ENCODE results near the gene SNRPN. TPM values are rescaled to one million over a fixed set of nuclear protein-coding genes. Genes with fewer than 3 reads are reported as not detected.

Gene SNRPN
- total and polyA plus RNA-seq, 4 donors, result 65.1 to 192 (median 83.0) TPM

DNA sequence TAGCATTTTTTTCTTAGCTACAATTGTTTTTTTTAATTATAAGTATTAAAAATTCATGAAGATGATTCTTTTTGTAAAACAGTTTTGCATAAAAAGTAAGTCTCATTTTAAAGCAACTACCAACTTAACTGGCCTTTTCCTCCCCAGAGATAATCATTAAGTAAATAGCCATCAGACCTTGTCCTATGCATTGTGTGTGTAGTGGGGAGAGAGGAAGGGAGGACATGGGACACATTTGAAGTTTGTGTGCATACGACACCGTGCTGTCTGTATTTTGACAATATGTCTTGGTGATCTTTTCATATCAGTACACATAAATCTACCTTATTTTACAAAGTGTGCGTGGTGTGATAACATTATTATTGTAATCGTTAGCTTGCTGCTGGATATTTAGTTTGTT, 8.1 kb downstream of the SNRPN start:
- Histone ChIP-seq H3K9me3 (ENCODE audit: control insufficient read depth in 4 of 4, insufficient read depth in 3 of 4, low read length in 3 of 4) (peaks cover 0 to 21% (median 0%) of the 10 kb centered on the region in 4 donors), H3K4me1 (ENCODE audit: control insufficient read depth in 5 of 5, insufficient read depth in 5 of 5, low read length in 5 of 5) (peaks cover 0 to under 1% (median 0%) of the 10 kb centered on the region in 5 donors), H3K36me3 (ENCODE audit: control insufficient read depth in 4 of 4, insufficient read depth in 4 of 4, low read length in 4 of 4) (peaks cover 0 to 21% (median 11%) of the 10 kb centered on the region in 4 donors), H3K9ac (ENCODE audit: insufficient read depth in 1 of 2, low read length in 2 of 2) (no peak overlapping the region), H3K27me3 (ENCODE audit: control insufficient read depth in 3 of 3, insufficient read depth in 3 of 3, low read length in 2 of 3) (no peaks in the 10 kb centered on the region), H3K4me3 (no peak overlapping the region), H3K27ac (ENCODE audit: low read depth in 1 of 2, low read length in 1 of 2) (no peak overlapping the region)
- 91 to 97% methylated on average over 4 of the region's 4 CpGs for WGBS, 2 donors
- TF ChIP-seq, protein P1, sequence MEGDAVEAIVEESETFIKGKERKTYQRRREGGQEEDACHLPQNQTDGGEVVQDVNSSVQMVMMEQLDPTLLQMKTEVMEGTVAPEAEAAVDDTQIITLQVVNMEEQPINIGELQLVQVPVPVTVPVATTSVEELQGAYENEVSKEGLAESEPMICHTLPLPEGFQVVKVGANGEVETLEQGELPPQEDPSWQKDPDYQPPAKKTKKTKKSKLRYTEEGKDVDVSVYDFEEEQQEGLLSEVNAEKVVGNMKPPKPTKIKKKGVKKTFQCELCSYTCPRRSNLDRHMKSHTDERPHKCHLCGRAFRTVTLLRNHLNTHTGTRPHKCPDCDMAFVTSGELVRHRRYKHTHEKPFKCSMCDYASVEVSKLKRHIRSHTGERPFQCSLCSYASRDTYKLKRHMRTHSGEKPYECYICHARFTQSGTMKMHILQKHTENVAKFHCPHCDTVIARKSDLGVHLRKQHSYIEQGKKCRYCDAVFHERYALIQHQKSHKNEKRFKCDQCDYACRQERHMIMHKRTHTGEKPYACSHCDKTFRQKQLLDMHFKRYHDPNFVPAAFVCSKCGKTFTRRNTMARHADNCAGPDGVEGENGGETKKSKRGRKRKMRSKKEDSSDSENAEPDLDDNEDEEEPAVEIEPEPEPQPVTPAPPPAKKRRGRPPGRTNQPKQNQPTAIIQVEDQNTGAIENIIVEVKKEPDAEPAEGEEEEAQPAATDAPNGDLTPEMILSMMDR (IDR thresholded peaks at IDR 0.05; ENCODE audit: control extremely low read depth, extremely low read depth), result no peak
- ATAC-seq (ENCODE audit: insufficient read depth, low FRiP score), result no peak
- no peak for DNase-seq

DNA sequence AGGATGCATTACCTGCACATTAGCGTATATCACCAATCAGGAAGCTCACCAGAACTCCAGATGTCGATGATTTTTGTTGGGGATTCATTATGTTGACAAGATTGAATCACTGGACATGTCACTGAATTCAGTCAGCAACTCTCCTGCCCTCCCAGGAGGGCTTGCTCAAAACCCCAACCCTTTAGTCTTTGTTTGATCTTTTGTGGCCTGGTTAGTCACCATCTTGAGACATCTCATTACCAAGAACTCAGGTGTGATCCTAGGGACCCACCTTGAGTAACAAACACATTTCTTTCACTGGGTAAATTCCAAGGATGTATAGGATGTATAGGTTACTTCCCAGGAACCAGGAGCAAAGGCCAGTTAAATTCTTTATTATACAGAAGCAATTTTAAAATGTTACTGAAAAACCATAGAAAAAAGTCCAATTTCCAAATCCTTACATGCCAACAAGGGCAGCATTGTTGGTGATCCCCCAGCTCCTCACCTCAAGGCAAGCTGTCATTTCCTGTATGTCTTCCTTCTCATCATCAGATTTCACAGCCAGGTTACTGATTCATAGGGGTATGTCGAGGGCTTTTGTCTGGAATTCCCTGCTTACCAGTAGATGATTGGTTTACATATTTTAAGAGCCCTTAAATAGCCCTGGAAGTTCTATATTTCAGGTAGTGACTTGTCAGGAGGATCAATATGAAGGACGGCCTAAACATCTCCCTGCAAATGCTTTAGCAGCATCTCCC, 11.7 kb downstream of the SNRPN start:
- Histone ChIP-seq H3K36me3 (ENCODE audit: control insufficient read depth in 4 of 4, insufficient read depth in 4 of 4, low read length in 4 of 4) (peaks cover 6 to 21% (median 11%) of the 10 kb centered on the region in 4 donors), H3K4me3 (no peak overlapping the region), H3K9ac (ENCODE audit: insufficient read depth in 1 of 2, low read length in 2 of 2) (no peak overlapping the region), H3K9me3 (ENCODE audit: control insufficient read depth in 4 of 4, insufficient read depth in 3 of 4, low read length in 3 of 4) (peaks cover 0 to 18% (median 0%) of the 10 kb centered on the region in 4 donors), H3K27me3 (ENCODE audit: control insufficient read depth in 3 of 3, insufficient read depth in 3 of 3, low read length in 2 of 3) (no peaks in the 10 kb centered on the region), H3K27ac (ENCODE audit: low read depth in 1 of 2, low read length in 1 of 2) (no peak overlapping the region), H3K4me1 (ENCODE audit: control insufficient read depth in 5 of 5, insufficient read depth in 5 of 5, low read length in 5 of 5) (no peaks in the 10 kb centered on the region)
- ATAC-seq (ENCODE audit: insufficient read depth, low FRiP score) (no peak), DNase-seq (no peak)
- TF ChIP-seq, protein P1 (IDR thresholded peaks at IDR 0.05; ENCODE audit: control extremely low read depth, extremely low read depth), result no peak
- WGBS, 2 donors, result 72 to 77% methylated on average over 4 of the region's 4 CpGs

DNA sequence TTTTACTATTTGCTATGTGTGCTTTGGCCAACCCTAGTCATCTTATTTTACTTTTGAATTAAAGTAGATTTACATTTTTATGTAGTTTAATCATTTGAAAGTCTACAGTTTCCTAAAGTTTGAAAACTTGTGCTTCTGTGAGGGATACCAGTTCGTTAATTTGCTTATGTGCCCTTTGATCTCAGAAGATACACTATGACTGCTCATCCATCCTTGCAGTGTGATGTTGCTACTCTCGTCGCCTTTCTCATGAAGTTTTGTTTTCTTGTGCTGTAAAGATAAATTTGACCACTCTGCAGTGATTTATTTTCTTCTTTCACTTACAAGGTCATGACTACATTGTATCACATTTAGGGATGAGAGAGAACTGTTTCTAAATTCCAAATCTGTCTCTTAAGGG, 16.3 kb downstream of the SNRPN start:
- ATAC-seq (ENCODE audit: insufficient read depth, low FRiP score) (no peak), DNase-seq (no peak)
- Histone ChIP-seq H3K9ac (ENCODE audit: insufficient read depth in 1 of 2, low read length in 2 of 2) (no peak overlapping the region), H3K27me3 (ENCODE audit: control insufficient read depth in 3 of 3, insufficient read depth in 3 of 3, low read length in 2 of 3) (no peaks in the 10 kb centered on the region), H3K4me1 (ENCODE audit: control insufficient read depth in 5 of 5, insufficient read depth in 5 of 5, low read length in 5 of 5) (no peaks in the 10 kb centered on the region), H3K4me3 (no peak overlapping the region), H3K36me3 (ENCODE audit: control insufficient read depth in 4 of 4, insufficient read depth in 4 of 4, low read length in 4 of 4) (peaks cover 13 to 20% (median 18%) of the 10 kb centered on the region in 4 donors), H3K9me3 (ENCODE audit: control insufficient read depth in 4 of 4, insufficient read depth in 3 of 4, low read length in 3 of 4) (peaks cover 0 to 17% (median 0%) of the 10 kb centered on the region in 4 donors), H3K27ac (ENCODE audit: low read depth in 1 of 2, low read length in 1 of 2) (no peak overlapping the region)
- TF ChIP-seq, protein P1 (IDR thresholded peaks at IDR 0.05; ENCODE audit: control extremely low read depth, extremely low read depth), result no peak
- 80 to 86% methylated on average over 3 of the region's 3 CpGs for WGBS, 2 donors
